Activated naive CD4-positive, alpha-beta T cell treated with anti-CD3 and anti-CD28 coated beads, Interleukin-2, amount 50 U/mL, for 24 hours (primary cell): ENCODE results near the gene YDJC.
A peak's percentile ranks its signal among the peaks of the same experiment; 100 is the strongest.
"Not testable (repeated sequence)": the region's sequence is repeated elsewhere in the genome, so short reads cannot be mapped to it uniquely, and the experiment has no call there.

Experiments used
- H3K27ac Mint-ChIP-seq: one replicate; pipeline ENCODE4 v1.8.0; 2021; ENCODE audit warnings: mild to moderate bottlenecking, mixed read lengths
- H3K27me3 Mint-ChIP-seq: one replicate; pipeline ENCODE4 v1.8.0; 2021; ENCODE audit warnings: mixed read lengths
- H3K36me3 Mint-ChIP-seq: one replicate; pipeline ENCODE4 v1.8.0; 2021; ENCODE audit warnings: mixed read lengths
- H3K4me1 Mint-ChIP-seq: one replicate; pipeline ENCODE4 v1.8.0; 2021; ENCODE audit warnings: mixed read lengths
- H3K4me3 Mint-ChIP-seq: one replicate; pipeline ENCODE4 v1.8.0; 2021; ENCODE audit warnings: mild to moderate bottlenecking, mixed read lengths
- H3K9me3 Mint-ChIP-seq: one replicate; pipeline ENCODE4 v1.8.0; 2021; ENCODE audit warnings: mixed read lengths

Gene YDJC

GRCh38 chr22:21629255-21630149 lies at the start of gene YDJC:
Gene YDJC (minus strand): TSS chr22:21630022. CDS start chr22:21630014, 8 bp downstream.
- H3K27ac Mint-ChIP-seq = peak within 1 kb of the TSS; percentile 95
- no peaks in the 10 kb centered on the region for H3K27me3 Mint-ChIP-seq
- H3K36me3 Mint-ChIP-seq = peaks cover 9% of the 10 kb centered on the region
- peak within 1 kb of the TSS; percentile 91 for H3K4me3 Mint-ChIP-seq
- H3K4me1 Mint-ChIP-seq = peaks cover 37% of the 10 kb centered on the region
- no peaks in the 10 kb centered on the region for H3K9me3 Mint-ChIP-seq

- no peaks in the 10 kb centered on the region for H3K9me3 Mint-ChIP-seq
- H3K36me3 Mint-ChIP-seq = peaks cover 2% of the 10 kb centered on the region
- no peak overlapping the region for H3K4me3 Mint-ChIP-seq
- no peaks in the 10 kb centered on the region for H3K4me1 Mint-ChIP-seq
- no peak overlapping the region for H3K27ac Mint-ChIP-seq
- no peaks in the 10 kb centered on the region for H3K27me3 Mint-ChIP-seq
These were observed 49.6 kb upstream of the YDJC start for GRCh38 chr22:21679383-21679782.

- H3K9me3 Mint-ChIP-seq, H3K4me1 Mint-ChIP-seq, H3K36me3 Mint-ChIP-seq, H3K27ac Mint-ChIP-seq, H3K27me3 Mint-ChIP-seq, H3K4me3 Mint-ChIP-seq: not testable (repeated sequence)
These were observed 49.0 kb upstream of the YDJC start for GRCh38 chr22:21678842-21679241.

GRCh38 chr22:21677606-21678443 lies 48.0 kb upstream of the YDJC start:
- Mint-ChIP-seq H3K27me3 (no peaks in the 10 kb centered on the region), H3K4me1 (no peaks in the 10 kb centered on the region), H3K9me3 (no peaks in the 10 kb centered on the region), H3K27ac (no peak overlapping the region), H3K4me3 (no peak overlapping the region), H3K36me3 (peaks cover 2% of the 10 kb centered on the region)

- Mint-ChIP-seq H3K27me3 (no peaks in the 10 kb centered on the region), H3K36me3 (peaks cover 13% of the 10 kb centered on the region), H3K4me3 (no peak overlapping the region), H3K27ac (no peak overlapping the region), H3K9me3 (no peaks in the 10 kb centered on the region), H3K4me1 (peaks cover 8% of the 10 kb centered on the region)
These were observed 44.9 kb upstream of the YDJC start for GRCh38 chr22:21674638-21675245.

- H3K4me3 Mint-ChIP-seq = no peak overlapping the region
- H3K9me3 Mint-ChIP-seq = no peaks in the 10 kb centered on the region
- H3K27ac Mint-ChIP-seq = no peak overlapping the region
- H3K27me3 Mint-ChIP-seq = no peaks in the 10 kb centered on the region
- H3K4me1 Mint-ChIP-seq = peaks cover 14% of the 10 kb centered on the region
- peaks cover 13% of the 10 kb centered on the region for H3K36me3 Mint-ChIP-seq
These were observed 43.9 kb upstream of the YDJC start for GRCh38 chr22:21673534-21674321.

GRCh38 chr22:21672107-21672629 lies 42.3 kb upstream of the YDJC start:
- H3K9me3 Mint-ChIP-seq = no peaks in the 10 kb centered on the region
- no peak overlapping the region for H3K4me3 Mint-ChIP-seq
- H3K4me1 Mint-ChIP-seq = peaks cover 25% of the 10 kb centered on the region
- no peaks in the 10 kb centered on the region for H3K27me3 Mint-ChIP-seq
- H3K27ac Mint-ChIP-seq = no peak overlapping the region
- H3K36me3 Mint-ChIP-seq = peaks cover 13% of the 10 kb centered on the region

- Mint-ChIP-seq H3K4me3 (peak overlapping the region; percentile 44), H3K27ac (no peak overlapping the region), H3K9me3 (no peaks in the 10 kb centered on the region), H3K27me3 (no peaks in the 10 kb centered on the region), H3K4me1 (peaks cover 37% of the 10 kb centered on the region), H3K36me3 (peaks cover 11% of the 10 kb centered on the region)
These were observed 39.2 kb upstream of the YDJC start for GRCh38 chr22:21669026-21669425.

- Mint-ChIP-seq H3K36me3 (peaks cover 10% of the 10 kb centered on the region), H3K4me1 (peaks cover 37% of the 10 kb centered on the region), H3K4me3 (peak overlapping the region; percentile 97), H3K27me3 (no peaks in the 10 kb centered on the region), H3K27ac (no peak overlapping the region), H3K9me3 (no peaks in the 10 kb centered on the region)
These were observed 37.0 kb upstream of the YDJC start for GRCh38 chr22:21666786-21667185.

GRCh38 chr22:21665047-21665851 lies 35.4 kb upstream of the YDJC start:
- Mint-ChIP-seq H3K27me3 (no peaks in the 10 kb centered on the region), H3K36me3 (peaks cover 1% of the 10 kb centered on the region), H3K4me1 (peaks cover 32% of the 10 kb centered on the region), H3K4me3 (peak overlapping the region; percentile 97), H3K9me3 (no peaks in the 10 kb centered on the region), H3K27ac (peak overlapping the region; percentile 92)

- Mint-ChIP-seq H3K36me3 (no peaks in the 10 kb centered on the region), H3K27me3 (no peaks in the 10 kb centered on the region), H3K9me3 (no peaks in the 10 kb centered on the region), H3K4me3 (peak overlapping the region; percentile 39), H3K27ac (peak overlapping the region; percentile 88), H3K4me1 (peaks cover 23% of the 10 kb centered on the region)
These were observed 33.9 kb upstream of the YDJC start for GRCh38 chr22:21663738-21664137.

- no peaks in the 10 kb centered on the region for H3K36me3 Mint-ChIP-seq
- H3K4me1 Mint-ChIP-seq = peaks cover 17% of the 10 kb centered on the region
- H3K27ac Mint-ChIP-seq = no peak overlapping the region
- no peaks in the 10 kb centered on the region for H3K27me3 Mint-ChIP-seq
- no peaks in the 10 kb centered on the region for H3K9me3 Mint-ChIP-seq
- H3K4me3 Mint-ChIP-seq = no peak overlapping the region
These were observed 32.2 kb upstream of the YDJC start for GRCh38 chr22:21661991-21662390.

- H3K36me3 Mint-ChIP-seq = no peaks in the 10 kb centered on the region
- peaks cover 24% of the 10 kb centered on the region for H3K4me1 Mint-ChIP-seq
- H3K9me3 Mint-ChIP-seq = no peaks in the 10 kb centered on the region
- H3K4me3 Mint-ChIP-seq = no peak overlapping the region
- H3K27me3 Mint-ChIP-seq = no peaks in the 10 kb centered on the region
- no peak overlapping the region for H3K27ac Mint-ChIP-seq
These were observed 31.1 kb upstream of the YDJC start for GRCh38 chr22:21660904-21661303.

- no peak overlapping the region for H3K27ac Mint-ChIP-seq
- no peak overlapping the region for H3K4me3 Mint-ChIP-seq
- peaks cover 18% of the 10 kb centered on the region for H3K4me1 Mint-ChIP-seq
- H3K36me3 Mint-ChIP-seq = no peaks in the 10 kb centered on the region
- H3K9me3 Mint-ChIP-seq = no peaks in the 10 kb centered on the region
- no peaks in the 10 kb centered on the region for H3K27me3 Mint-ChIP-seq
These were observed 30.2 kb upstream of the YDJC start for GRCh38 chr22:21659864-21660525.
